Tibial nerve (tissue), 4 donors: Measurements from ENCODE around the gene SNX30. TPM values are rescaled to one million over a fixed set of nuclear protein-coding genes. Genes with fewer than 3 reads are reported as not detected.
A peak's percentile ranks its signal among the peaks of the same experiment; 100 is the strongest.

Experiments used
- DNase-seq, 2 donors: peaks; one replicate each; pipeline ENCODE4 v3.0.0-alpha.2; 2019; ENCODE audit warnings: low spot score in 2 of 2
- H3K27ac ChIP-seq, 4 donors: fragments of 200-600 bp; sonication (generic) in 3 of 4; one replicate each; pipeline ENCODE4 v1.5.1; 2017 to 2019; ENCODE audit warnings: mild to moderate bottlenecking in 1 of 4
- H3K27me3 ChIP-seq, 2 donors: fragments of 200-600 bp; sonication (generic) in 1 of 2; one replicate each; pipeline versions ENCODE4 v1.5.1 to v1.6.0; 2017 to 2019
- H3K36me3 ChIP-seq, 3 donors: fragments of 200-600 bp; sonication (generic); one replicate each; pipeline ENCODE4 v1.5.1; 2018 to 2019
- H3K4me1 ChIP-seq, 4 donors: fragments of 200-600 bp; sonication (generic) in 3 of 4; one replicate each; pipeline ENCODE4 v1.5.1; 2017 to 2019
- H3K4me3 ChIP-seq, 4 donors: fragments of 200-600 bp; sonication (generic) in 3 of 4; one replicate each; pipeline ENCODE4 v1.5.1; 2017 to 2019; ENCODE audit warnings: mild to moderate bottlenecking in 1 of 4, moderate library complexity in 1 of 4
- H3K9me3 ChIP-seq, 4 donors: fragments of 200-600 bp; sonication (generic) in 3 of 4; one replicate each; pipeline ENCODE4 v1.5.1; 2017 to 2019
- CTCF ChIP-seq, 5 experiments: fragments of 200-600 bp in 3 of 5; fragments of 450-650 bp in 2 of 5; sonication (generic) in 3 of 5; IDR thresholded peaks; one replicate each; pipeline ENCODE4 v1.5.1; 2016 to 2019; ENCODE audit warnings: antibody characterized with exemption in 5 of 5, mild to moderate bottlenecking in 3 of 5, moderate library complexity in 2 of 5
- EP300 ChIP-seq, 2 donors: sonication (generic); formaldehyde crosslinking; IDR thresholded peaks; one replicate each; pipeline ENCODE4 v1.6.1; 2017; ENCODE audit warnings: antibody characterized with exemption in 2 of 2, mild to moderate bottlenecking in 1 of 2
- POLR2A ChIP-seq, 2 donors: fragments of 450-650 bp; IDR thresholded peaks; one replicate each; pipeline ENCODE4 v1.6.1; 2017; ENCODE audit warnings: antibody characterized with exemption in 2 of 2, mild to moderate bottlenecking in 2 of 2, moderate library complexity in 2 of 2
- WGBS, 2 donors: methylation state at CpG; one replicate each; pipeline ENCODE4 v1.1.5; 2018; 5-methylcytosine and 5-hydroxymethylcytosine counted together
- total RNA-seq, 4 donors: library from RNA; depleted of rRNA; stranded (reverse); fragments of >200 nt; gene quantifications; one replicate each; pipeline ENCODE4 v1.1.0, GENCODE V29; 2016

SNX30 gene
- total RNA-seq, 4 donors from 2014 or later, result 14.9 to 25.3 (median 17.0) TPM

DNA sequence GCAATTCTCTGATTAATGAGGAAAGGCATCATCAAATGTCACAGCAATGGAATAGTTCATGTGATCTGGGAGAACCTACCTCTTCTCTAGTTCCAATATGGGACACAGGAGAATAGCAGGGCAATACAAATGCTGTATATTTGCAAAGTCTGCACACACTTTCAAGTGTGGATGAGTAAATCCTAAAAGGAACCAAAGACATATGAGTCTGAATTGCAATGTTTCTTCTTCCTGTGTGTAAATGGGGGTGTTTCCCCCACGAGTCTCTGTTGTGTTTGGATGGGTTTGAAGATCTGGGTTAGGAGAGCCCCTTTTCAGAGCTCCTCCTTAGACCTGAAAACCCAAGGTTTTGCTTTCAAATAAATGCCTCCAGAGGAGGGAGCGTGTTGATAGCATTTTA, 113.2 kb downstream of the SNX30 start:
- no peak overlapping the region for H3K4me3 ChIP-seq
- DNase-seq, result no peak
- TF ChIP-seq CTCF (IDR thresholded peaks at IDR 0.05) (no peak), POLR2A (IDR thresholded peaks at IDR 0.05) (no peak), EP300 (IDR thresholded peaks at IDR 0.05) (no peak)
- H3K27ac ChIP-seq, result no peak overlapping the region
- no peaks in the 10 kb centered on the region for H3K9me3 ChIP-seq
- WGBS, 2 donors, result 78 to 84% methylated on average over 2 of the region's 2 CpGs
- peaks cover 0 to 25% (median 2%) of the 10 kb centered on the region in 4 donors for H3K4me1 ChIP-seq
- H3K36me3 ChIP-seq, result peaks cover 0 to 27% (median 0%) of the 10 kb centered on the region in 3 donors
- no peaks in the 10 kb centered on the region for H3K27me3 ChIP-seq

GRCh38 chr9:112864403-112864802, 113.8 kb downstream of the SNX30 start:
- Histone ChIP-seq H3K4me3 (no peak overlapping the region), H3K36me3 (peaks cover 0 to 34% (median 0%) of the 10 kb centered on the region in 3 donors), H3K4me1 (peaks cover 0 to 25% (median 2%) of the 10 kb centered on the region in 4 donors), H3K27ac (no peak overlapping the region), H3K27me3 (no peaks in the 10 kb centered on the region), H3K9me3 (no peaks in the 10 kb centered on the region)
- 56 to 59% methylated on average over 3 of the region's 3 CpGs for WGBS, 2 donors
- TF ChIP-seq POLR2A (IDR thresholded peaks at IDR 0.05) (no peak), EP300 (IDR thresholded peaks at IDR 0.05) (no peak), CTCF (IDR thresholded peaks at IDR 0.05) (no peak)
- no peak for DNase-seq

DNA sequence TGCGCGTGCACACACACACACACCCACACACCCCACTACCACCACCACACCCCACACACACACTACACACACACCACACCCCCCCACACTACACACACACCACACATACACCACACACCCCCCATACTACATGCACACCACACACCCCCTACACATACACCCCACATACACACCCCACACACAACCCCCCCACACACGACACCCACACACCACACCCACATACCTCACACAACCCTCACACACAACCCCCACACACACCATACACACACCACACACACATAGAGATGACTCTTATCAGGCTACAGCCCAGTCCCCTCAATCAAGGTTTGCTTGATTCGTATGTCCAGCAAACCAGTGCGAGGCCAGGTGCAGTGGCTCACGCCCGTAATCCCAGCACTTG, 114.4 kb downstream of the SNX30 start:
- Histone ChIP-seq H3K4me1 (peaks cover 0 to 25% (median 2%) of the 10 kb centered on the region in 4 donors), H3K4me3 (no peak overlapping the region), H3K36me3 (peaks cover 0 to 39% (median 0%) of the 10 kb centered on the region in 3 donors), H3K27me3 (no peaks in the 10 kb centered on the region), H3K9me3 (no peaks in the 10 kb centered on the region), H3K27ac (no peak overlapping the region)
- TF ChIP-seq EP300 (IDR thresholded peaks at IDR 0.05) (no peak), CTCF (IDR thresholded peaks at IDR 0.05) (no peak), POLR2A (IDR thresholded peaks at IDR 0.05) (no peak)
- DNase-seq, result no peak
- whole genome bisulfite sequencing, 2 donors, result 85 to 95% methylated on average over 7 of the region's 7 CpGs

DNA sequence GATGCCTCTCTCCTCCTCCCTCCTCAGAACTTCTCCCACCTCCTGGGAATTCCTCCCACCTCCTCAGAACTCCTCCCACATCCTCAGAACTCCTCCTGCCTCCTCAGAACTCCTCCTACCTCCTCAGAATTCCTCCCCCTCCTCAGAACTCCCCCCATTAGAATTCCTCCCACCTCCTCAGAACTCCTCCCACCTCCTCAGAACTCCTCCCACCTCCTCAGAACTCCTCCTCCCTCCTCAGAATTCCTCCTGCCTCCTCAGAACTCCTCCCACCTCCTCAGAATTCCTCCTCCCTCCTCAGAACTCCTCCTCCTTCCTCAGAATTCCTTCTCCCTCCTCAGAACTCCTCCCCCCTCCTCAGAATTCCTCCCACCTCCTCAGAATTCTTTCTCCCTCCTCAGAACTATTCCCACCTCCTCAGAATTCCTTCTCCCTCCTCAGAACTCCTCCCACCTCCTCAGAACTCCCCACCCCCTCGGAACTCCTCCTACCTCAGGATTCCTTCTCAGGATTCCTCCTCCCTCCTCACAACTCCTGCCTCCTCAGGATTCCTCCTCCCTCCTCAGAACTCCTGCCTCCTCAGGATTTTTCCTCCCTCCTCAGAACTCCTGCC, 116.2 kb downstream of the SNX30 start:
- Histone ChIP-seq H3K27ac (peak overlapping the region in 1 of 4 donors; percentile 74), H3K36me3 (peaks cover 0 to 49% (median 0%) of the 10 kb centered on the region in 3 donors), H3K4me3 (no peak overlapping the region), H3K9me3 (no peaks in the 10 kb centered on the region), H3K4me1 (peaks cover 0 to 25% (median 2%) of the 10 kb centered on the region in 4 donors), H3K27me3 (no peaks in the 10 kb centered on the region)
- TF ChIP-seq EP300 (IDR thresholded peaks at IDR 0.05) (no peak), POLR2A (IDR thresholded peaks at IDR 0.05) (no peak), CTCF (IDR thresholded peaks at IDR 0.05) (no peak)
- WGBS, 2 donors, result 73 to 85% methylated on average over 1 of the region's 1 CpG
- DNase-seq, result no peak

DNA sequence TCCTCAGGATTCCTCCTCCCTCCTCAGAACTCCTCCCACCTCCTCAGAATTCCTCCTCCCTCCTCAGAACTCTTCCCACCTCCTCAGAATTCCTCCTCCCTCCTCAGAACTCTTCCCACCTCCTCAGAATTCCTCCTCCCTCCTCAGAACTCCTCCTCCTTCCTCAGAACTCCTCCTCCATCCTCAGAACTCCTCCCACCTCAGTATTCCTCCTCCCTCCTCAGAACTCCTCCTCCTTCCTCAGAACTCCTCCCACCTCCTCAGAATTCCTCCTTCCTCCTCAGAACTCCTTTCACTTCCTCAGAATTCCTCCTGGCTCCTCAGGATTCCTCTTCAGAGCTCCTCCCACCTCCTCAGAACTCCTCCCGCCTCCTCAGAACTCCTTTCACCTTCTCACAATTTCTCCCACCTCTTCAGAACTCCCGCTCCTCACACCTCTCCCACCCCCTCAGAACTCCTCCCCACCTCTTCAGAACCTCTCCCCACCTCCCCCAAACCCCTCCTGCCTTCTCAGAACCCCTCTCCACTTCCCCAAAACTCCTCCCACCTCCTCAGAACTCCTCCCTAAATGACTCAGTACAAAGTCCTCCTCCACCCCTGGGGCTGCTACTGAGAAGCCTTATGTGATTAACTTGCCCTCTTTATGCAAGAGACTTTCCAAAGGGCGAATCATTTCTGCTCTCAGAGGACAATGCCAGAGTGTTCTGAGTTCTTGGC, 116.9 kb downstream of the SNX30 start:
- peaks cover 0 to 49% (median 0%) of the 10 kb centered on the region in 3 donors for H3K36me3 ChIP-seq
- H3K27ac ChIP-seq, result peak overlapping the region in 2 of 4 donors; percentile 74 to 77
- H3K4me3 ChIP-seq, result no peak overlapping the region
- H3K9me3 ChIP-seq, result no peaks in the 10 kb centered on the region
- 42 to 50% methylated on average over 3 of the region's 3 CpGs for WGBS, 2 donors
- DNase-seq, result no peak
- TF ChIP-seq POLR2A (IDR thresholded peaks at IDR 0.05), result no peak
- TF ChIP-seq CTCF (IDR thresholded peaks at IDR 0.05), result no peak
- TF ChIP-seq EP300 (IDR thresholded peaks at IDR 0.05), result peak in 1 of 2 donors; percentile 28
- H3K4me1 ChIP-seq, result peaks cover 0 to 25% (median 2%) of the 10 kb centered on the region in 4 donors
- no peaks in the 10 kb centered on the region for H3K27me3 ChIP-seq
